Ishikawa (cell line): Measurements from ENCODE around the gene EMC8.

Experiments used
- CEBPB ChIP-seq: IDR thresholded peaks from 2 replicates; pipeline ENCODE4 v1.6.1; 2012
- CREB1 ChIP-seq: IDR thresholded peaks from 2 replicates; pipeline ENCODE4 v1.6.1; 2012; ENCODE audit warnings: low read depth
- EGR1 ChIP-seq: IDR thresholded peaks from 2 replicates; pipeline ENCODE4 v1.6.1; 2012
- EP300 ChIP-seq: IDR thresholded peaks from 2 replicates; pipeline ENCODE4 v1.6.1; 2012; ENCODE audit warnings: borderline replicate concordance
- FOXM1 ChIP-seq: IDR thresholded peaks from 2 replicates; pipeline ENCODE4 v1.6.1; 2012; ENCODE audit warnings: low read depth, borderline replicate concordance
- NFIC ChIP-seq: IDR thresholded peaks from 2 replicates; pipeline ENCODE4 v1.6.1; 2012
- RAD21 ChIP-seq: IDR thresholded peaks from 2 replicates; pipeline ENCODE4 v1.6.1; 2012; ENCODE audit warnings: low read depth
- TAF1 ChIP-seq: IDR thresholded peaks from 2 replicates; pipeline ENCODE4 v1.6.1; 2012; ENCODE audit warnings: low read depth, mild to moderate bottlenecking
- TEAD4 ChIP-seq: IDR thresholded peaks from 2 replicates; pipeline ENCODE4 v1.6.1; 2012
- YY1 ChIP-seq: IDR thresholded peaks from 2 replicates; pipeline ENCODE4 v1.6.1; 2012; ENCODE audit warnings: low read depth
- ZBTB7A ChIP-seq: IDR thresholded peaks from 2 replicates; pipeline ENCODE4 v1.6.1; 2012; ENCODE audit warnings: low read depth
- TF ChIP-seq, protein P1 (sequence below): IDR thresholded peaks from 2 replicates; pipeline ENCODE4 v1.6.1; 2012
- TF ChIP-seq, protein P2 (sequence below): IDR thresholded peaks from 2 replicates; pipeline ENCODE4 v1.6.1; 2012; ENCODE audit warnings: low read depth, mild to moderate bottlenecking
- TF ChIP-seq, protein P3 (sequence below): IDR thresholded peaks from 2 replicates; pipeline ENCODE4 v1.6.1; 2012

DNA sequence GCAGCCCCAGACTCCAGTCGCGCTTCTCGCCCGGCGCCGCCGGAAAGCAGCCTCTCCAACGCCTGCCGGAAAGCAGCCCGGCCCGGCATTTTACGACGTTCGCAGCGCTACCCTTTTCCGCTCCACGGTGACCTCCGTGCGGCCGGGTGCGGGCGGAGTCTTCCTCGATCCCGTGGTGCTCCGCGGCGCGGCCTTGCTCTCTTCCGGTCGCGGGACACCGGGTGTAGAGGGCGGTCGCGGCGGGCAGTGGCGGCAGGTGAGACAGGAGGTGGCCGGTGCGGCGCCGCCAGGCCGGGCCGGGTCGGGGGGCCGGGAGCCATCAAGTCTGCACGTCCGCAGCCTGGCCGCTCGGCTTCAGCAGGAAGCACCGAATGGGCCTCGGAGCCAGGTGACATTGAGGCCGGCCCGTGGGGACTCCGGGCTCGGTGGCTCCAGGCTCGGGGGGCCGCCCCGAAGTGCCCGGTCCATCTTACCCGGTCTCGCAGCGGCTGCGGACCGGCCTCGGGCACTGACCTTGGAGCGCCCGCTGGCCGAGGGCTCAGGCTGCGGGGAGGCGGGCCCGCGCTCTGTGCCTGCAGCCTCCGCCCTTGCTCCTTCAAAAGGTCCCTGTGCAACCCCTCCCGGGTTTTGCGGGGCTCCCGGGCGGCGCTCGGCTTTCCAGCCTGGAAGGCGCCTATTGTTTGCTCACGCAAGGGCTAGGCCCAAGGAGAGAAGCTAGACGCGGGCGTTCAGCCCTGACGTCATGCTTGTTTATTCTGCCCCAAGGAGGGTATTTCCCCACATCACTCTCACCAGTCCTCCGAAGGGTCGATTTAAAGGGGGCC is at the start of gene EMC8, which contains the start of gene COX4I1:
- TF ChIP-seq YY1 (peak; percentile 68), TAF1 (peak; percentile 96), RAD21 (no peak), EP300 (no peak), ZBTB7A (no peak), TEAD4 (peak; percentile 39), CEBPB (no peak), CREB1 (peak; percentile 54; the same call in 1 of the 2 replicates), NFIC (no peak; the same call in 1 of the 2 replicates), EGR1 (no peak), FOXM1 (no peak)
- TF ChIP-seq, protein P1, sequence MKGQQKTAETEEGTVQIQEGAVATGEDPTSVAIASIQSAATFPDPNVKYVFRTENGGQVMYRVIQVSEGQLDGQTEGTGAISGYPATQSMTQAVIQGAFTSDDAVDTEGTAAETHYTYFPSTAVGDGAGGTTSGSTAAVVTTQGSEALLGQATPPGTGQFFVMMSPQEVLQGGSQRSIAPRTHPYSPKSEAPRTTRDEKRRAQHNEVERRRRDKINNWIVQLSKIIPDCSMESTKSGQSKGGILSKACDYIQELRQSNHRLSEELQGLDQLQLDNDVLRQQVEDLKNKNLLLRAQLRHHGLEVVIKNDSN = no peak
- TF ChIP-seq, protein P2, sequence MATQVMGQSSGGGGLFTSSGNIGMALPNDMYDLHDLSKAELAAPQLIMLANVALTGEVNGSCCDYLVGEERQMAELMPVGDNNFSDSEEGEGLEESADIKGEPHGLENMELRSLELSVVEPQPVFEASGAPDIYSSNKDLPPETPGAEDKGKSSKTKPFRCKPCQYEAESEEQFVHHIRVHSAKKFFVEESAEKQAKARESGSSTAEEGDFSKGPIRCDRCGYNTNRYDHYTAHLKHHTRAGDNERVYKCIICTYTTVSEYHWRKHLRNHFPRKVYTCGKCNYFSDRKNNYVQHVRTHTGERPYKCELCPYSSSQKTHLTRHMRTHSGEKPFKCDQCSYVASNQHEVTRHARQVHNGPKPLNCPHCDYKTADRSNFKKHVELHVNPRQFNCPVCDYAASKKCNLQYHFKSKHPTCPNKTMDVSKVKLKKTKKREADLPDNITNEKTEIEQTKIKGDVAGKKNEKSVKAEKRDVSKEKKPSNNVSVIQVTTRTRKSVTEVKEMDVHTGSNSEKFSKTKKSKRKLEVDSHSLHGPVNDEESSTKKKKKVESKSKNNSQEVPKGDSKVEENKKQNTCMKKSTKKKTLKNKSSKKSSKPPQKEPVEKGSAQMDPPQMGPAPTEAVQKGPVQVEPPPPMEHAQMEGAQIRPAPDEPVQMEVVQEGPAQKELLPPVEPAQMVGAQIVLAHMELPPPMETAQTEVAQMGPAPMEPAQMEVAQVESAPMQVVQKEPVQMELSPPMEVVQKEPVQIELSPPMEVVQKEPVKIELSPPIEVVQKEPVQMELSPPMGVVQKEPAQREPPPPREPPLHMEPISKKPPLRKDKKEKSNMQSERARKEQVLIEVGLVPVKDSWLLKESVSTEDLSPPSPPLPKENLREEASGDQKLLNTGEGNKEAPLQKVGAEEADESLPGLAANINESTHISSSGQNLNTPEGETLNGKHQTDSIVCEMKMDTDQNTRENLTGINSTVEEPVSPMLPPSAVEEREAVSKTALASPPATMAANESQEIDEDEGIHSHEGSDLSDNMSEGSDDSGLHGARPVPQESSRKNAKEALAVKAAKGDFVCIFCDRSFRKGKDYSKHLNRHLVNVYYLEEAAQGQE = no peak
- TF ChIP-seq, protein P3, sequence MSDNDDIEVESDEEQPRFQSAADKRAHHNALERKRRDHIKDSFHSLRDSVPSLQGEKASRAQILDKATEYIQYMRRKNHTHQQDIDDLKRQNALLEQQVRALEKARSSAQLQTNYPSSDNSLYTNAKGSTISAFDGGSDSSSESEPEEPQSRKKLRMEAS = no peak; the same call in 1 of the 2 replicates
